Fibroblast of lung (primary cell): Measurements from ENCODE around the gene GNAS. TPM values are rescaled to one million over a fixed set of nuclear protein-coding genes. Genes with fewer than 3 reads are reported as not detected.

Experiments
- DNase-seq, 2 donors: peaks; one replicate each; pipeline versions ENCODE4 v3.0.0 to v3.0.0-alpha.2; 2010; ENCODE audit warnings: low read depth in 2 of 2
- H2AFZ ChIP-seq: 2 replicates; pipeline ENCODE4 v1.5.1; 2012; ENCODE audit warnings: low read length, control low read depth, inconsistent platforms
- H3K27ac ChIP-seq: 2 replicates; pipeline ENCODE4 v1.5.1; 2011; ENCODE audit warnings: low read length, control low read depth; ENCODE audit not compliant: insufficient read depth
- H3K27me3 ChIP-seq: 2 replicates; pipeline ENCODE4 v1.5.1; 2011; ENCODE audit warnings: mild to moderate bottlenecking, low read length; ENCODE audit not compliant: control insufficient read depth, insufficient read depth
- H3K36me3 ChIP-seq: 2 replicates; pipeline ENCODE4 v1.5.1; 2011; ENCODE audit warnings: low read length; ENCODE audit not compliant: control insufficient read depth, insufficient read depth
- H3K4me1 ChIP-seq: 2 replicates; pipeline ENCODE4 v1.5.1; 2011; ENCODE audit warnings: low read length; ENCODE audit not compliant: control insufficient read depth, insufficient read depth; ENCODE audit errors: extremely low read depth
- H3K4me2 ChIP-seq: 2 replicates; pipeline ENCODE4 v1.5.1; 2011; ENCODE audit warnings: low read length, control low read depth; ENCODE audit not compliant: insufficient read depth; ENCODE audit errors: extremely low read depth
- H3K4me3 ChIP-seq, 4 experiments: fragments of 200-600 bp in 1 of 4; sonication (generic) in 1 of 4; replicated peaks in 1 of 4; 2 replicates each; pipeline ENCODE4 v1.5.1; 2011 to 2016; ENCODE audit warnings: low read length in 4 of 4, low read depth in 3 of 4, mild to moderate bottlenecking in 3 of 4, control low read depth in 2 of 4, inconsistent platforms in 1 of 4, mixed read lengths in 1 of 4; ENCODE audit not compliant: insufficient read depth in 1 of 4; ENCODE audit errors: control extremely low read depth in 1 of 4
- H3K79me2 ChIP-seq: 2 replicates; pipeline ENCODE4 v1.5.1; 2012; ENCODE audit warnings: mild to moderate bottlenecking, low read length, inconsistent platforms; ENCODE audit not compliant: control insufficient read depth, insufficient read depth
- H3K9ac ChIP-seq: 2 replicates; pipeline ENCODE4 v1.5.1; 2011; ENCODE audit warnings: mild to moderate bottlenecking, low read length, control low read depth; ENCODE audit not compliant: insufficient read depth
- H3K9me3 ChIP-seq: 2 replicates; pipeline ENCODE4 v1.5.1; 2012; ENCODE audit warnings: low read depth, low read length; ENCODE audit not compliant: control insufficient read depth, insufficient read depth
- H4K20me1 ChIP-seq: 2 replicates; pipeline ENCODE4 v1.5.1; 2011; ENCODE audit warnings: low read length; ENCODE audit not compliant: control insufficient read depth, insufficient read depth; ENCODE audit errors: extremely low read depth
- EZH2 ChIP-seq: IDR thresholded peaks from 2 replicates; pipeline ENCODE4 v1.5.1; 2012; ENCODE audit warnings: low read length, control low read depth, mild to moderate bottlenecking; ENCODE audit errors: missing control alignments
- polyA plus RNA-seq, 2 donors: library from polyadenylated mRNA; depleted of rRNA in 1 of 2; stranded (reverse) in 1 of 2; unstranded in 1 of 2; fragments of >200 nt; gene quantifications; 2 replicates each; pipeline ENCODE4 v1.2.1, GENCODE V29; 2011 to 2012; ENCODE audit warnings: missing spikeins in 1 of 2
- total RNA-seq: library from RNA; depleted of rRNA; stranded (reverse); fragments of >200 nt; gene quantifications from 2 replicates; pipeline ENCODE4 v1.2.1, GENCODE V29; 2014
- TF ChIP-seq, protein P1 (sequence below), 2 donors: IDR thresholded peaks in 1 of 2; conservative IDR thresholded peaks in 1 of 2; 1 replicate in 1 of 2; 2 replicates in 1 of 2; pipeline ENCODE4 v1.5.1; 2011 to 2012; ENCODE audit warnings: low read length in 2 of 2, control low read depth in 1 of 2, inconsistent platforms in 1 of 2, low read depth in 1 of 2, mild to moderate bottlenecking in 1 of 2

The GNAS gene
- total and polyA plus RNA-seq, 2 donors (not counting 1 experiment from before 2014, with no cell fraction given), result 421 to 1,357 TPM

GRCh38 chr20:58808271-58809046 lies 44.1 kb upstream of the GNAS start:
- Histone ChIP-seq H4K20me1 (no peaks in the 10 kb centered on the region), H3K4me2 (no peak overlapping the region), H3K27me3 (no peaks in the 10 kb centered on the region), H3K9ac (no peak overlapping the region), H3K4me1 (no peaks in the 10 kb centered on the region), H2AFZ (no peak overlapping the region), H3K27ac (no peak overlapping the region), H3K36me3 (no peaks in the 10 kb centered on the region), H3K4me3 (no peak overlapping the region), H3K9me3 (no peaks in the 10 kb centered on the region), H3K79me2 (no peaks in the 10 kb centered on the region)
- DNase-seq, result peak in 1 of 2 donors; percentile 72
- TF ChIP-seq EZH2, result no peak
- TF ChIP-seq, protein P1, sequence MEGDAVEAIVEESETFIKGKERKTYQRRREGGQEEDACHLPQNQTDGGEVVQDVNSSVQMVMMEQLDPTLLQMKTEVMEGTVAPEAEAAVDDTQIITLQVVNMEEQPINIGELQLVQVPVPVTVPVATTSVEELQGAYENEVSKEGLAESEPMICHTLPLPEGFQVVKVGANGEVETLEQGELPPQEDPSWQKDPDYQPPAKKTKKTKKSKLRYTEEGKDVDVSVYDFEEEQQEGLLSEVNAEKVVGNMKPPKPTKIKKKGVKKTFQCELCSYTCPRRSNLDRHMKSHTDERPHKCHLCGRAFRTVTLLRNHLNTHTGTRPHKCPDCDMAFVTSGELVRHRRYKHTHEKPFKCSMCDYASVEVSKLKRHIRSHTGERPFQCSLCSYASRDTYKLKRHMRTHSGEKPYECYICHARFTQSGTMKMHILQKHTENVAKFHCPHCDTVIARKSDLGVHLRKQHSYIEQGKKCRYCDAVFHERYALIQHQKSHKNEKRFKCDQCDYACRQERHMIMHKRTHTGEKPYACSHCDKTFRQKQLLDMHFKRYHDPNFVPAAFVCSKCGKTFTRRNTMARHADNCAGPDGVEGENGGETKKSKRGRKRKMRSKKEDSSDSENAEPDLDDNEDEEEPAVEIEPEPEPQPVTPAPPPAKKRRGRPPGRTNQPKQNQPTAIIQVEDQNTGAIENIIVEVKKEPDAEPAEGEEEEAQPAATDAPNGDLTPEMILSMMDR (conservative IDR thresholded peaks at IDR 0.05 in 1 of 2, IDR thresholded peaks at IDR 0.05 in 1 of 2; ENCODE audit: low read depth in 1 of 2, low read length in 2 of 2), result no peak

- DNase-seq, result peak in 1 of 2 donors; percentile 68
- no peaks in the 10 kb centered on the region for H3K4me1 ChIP-seq
- no peaks in the 10 kb centered on the region for H3K79me2 ChIP-seq
- no peak overlapping the region for H3K27ac ChIP-seq
- no peaks in the 10 kb centered on the region for H3K27me3 ChIP-seq
- no peaks in the 10 kb centered on the region for H3K36me3 ChIP-seq
- no peak overlapping the region for H3K4me2 ChIP-seq
- H2AFZ ChIP-seq, result no peak overlapping the region
- no peaks in the 10 kb centered on the region for H3K9me3 ChIP-seq
- TF ChIP-seq EZH2, result no peak
- TF ChIP-seq, protein P1 (conservative IDR thresholded peaks at IDR 0.05 in 1 of 2, IDR thresholded peaks at IDR 0.05 in 1 of 2; ENCODE audit: low read depth in 1 of 2, low read length in 2 of 2), result no peak
- H3K9ac ChIP-seq, result no peak overlapping the region
- H3K4me3 ChIP-seq, result no peak overlapping the region
- no peaks in the 10 kb centered on the region for H4K20me1 ChIP-seq
These were observed 42.2 kb upstream of the GNAS start for GRCh38 chr20:58810116-58810878.

GRCh38 chr20:58810879-58811250 lies 41.7 kb upstream of the GNAS start:
- Histone ChIP-seq H2AFZ (no peak overlapping the region), H3K4me2 (no peak overlapping the region), H3K4me1 (no peaks in the 10 kb centered on the region), H3K27me3 (no peaks in the 10 kb centered on the region), H3K4me3 (no peak overlapping the region), H4K20me1 (no peaks in the 10 kb centered on the region), H3K27ac (no peak overlapping the region), H3K9me3 (no peaks in the 10 kb centered on the region), H3K79me2 (no peaks in the 10 kb centered on the region), H3K9ac (no peak overlapping the region), H3K36me3 (no peaks in the 10 kb centered on the region)
- TF ChIP-seq, protein P1 (conservative IDR thresholded peaks at IDR 0.05 in 1 of 2, IDR thresholded peaks at IDR 0.05 in 1 of 2; ENCODE audit: low read depth in 1 of 2, low read length in 2 of 2), result no peak
- no peak for TF ChIP-seq EZH2
- DNase-seq, result no peak
